SK-N-SH treated with all-trans-retinoic acid at 6 μM for 48 hours (cell line): ENCODE results near the gene BUD13.

Experiments
- ATAC-seq: fragments of 200-7000 bp; cut with Tn5 transposase; 3 replicates; pipeline ENCODE4 v1.9.1; 2020; ENCODE audit warnings: mild to moderate bottlenecking, moderate library complexity
- ARNTL ChIP-seq: fragments of 450-650 bp; formaldehyde crosslinking; IDR thresholded peaks from 2 replicates; pipeline ENCODE4 v1.5.0; 2020; ENCODE audit warnings: low read depth, mild to moderate bottlenecking, moderate library complexity, borderline replicate concordance
- BACH2 ChIP-seq: fragments of 250-450 bp; sonication (Bioruptor Pico); IDR thresholded peaks from 2 replicates; pipeline ENCODE4 v1.9.0; 2021; ENCODE audit warnings: mild to moderate bottlenecking, borderline replicate concordance
- CSDC2 ChIP-seq: fragments of 250-450 bp; sonication (Bioruptor Pico); IDR thresholded peaks from 2 replicates; pipeline ENCODE4 v1.5.0; 2020; ENCODE audit warnings: mild to moderate bottlenecking, moderate library complexity
- ESRRG ChIP-seq: fragments of 250-450 bp; sonication (Bioruptor Pico); IDR thresholded peaks from 2 replicates; pipeline ENCODE4 v1.6.1; 2021; ENCODE audit warnings: mild to moderate bottlenecking
- GLIS3 ChIP-seq: fragments of 250-450 bp; sonication (Bioruptor Pico); IDR thresholded peaks from 2 replicates; pipeline ENCODE4 v1.5.0; 2020; ENCODE audit warnings: mild to moderate bottlenecking, moderate library complexity
- OSR1 ChIP-seq: fragments of 250-450 bp; sonication (Bioruptor Pico); IDR thresholded peaks from 2 replicates; pipeline ENCODE4 v1.8.0; 2022; ENCODE audit warnings: moderate library complexity, mild to moderate bottlenecking, inconsistent platforms
- PPARA ChIP-seq: fragments of 250-450 bp; sonication (Bioruptor Pico); IDR thresholded peaks from 2 replicates; pipeline ENCODE4 v1.5.0; 2020; ENCODE audit warnings: mild to moderate bottlenecking, borderline replicate concordance
- RARB ChIP-seq: fragments of 250-450 bp; sonication (Bioruptor Pico); IDR thresholded peaks from 2 replicates; pipeline ENCODE4 v1.8.0; 2021; ENCODE audit warnings: mild to moderate bottlenecking, moderate library complexity
- SNAI2 ChIP-seq: fragments of 250-450 bp; sonication (Bioruptor Pico); IDR thresholded peaks from 2 replicates; pipeline ENCODE4 v1.5.0; 2020; ENCODE audit warnings: mild to moderate bottlenecking, moderate library complexity
- TCF4 ChIP-seq: fragments of 250-450 bp; sonication (Bioruptor Pico); IDR thresholded peaks from 2 replicates; pipeline ENCODE4 v1.8.0; 2021; ENCODE audit warnings: mild to moderate bottlenecking, moderate library complexity, borderline replicate concordance
- TOX ChIP-seq: fragments of 250-450 bp; sonication (Bioruptor Pico); IDR thresholded peaks from 2 replicates; pipeline ENCODE4 v1.8.0; 2021; ENCODE audit warnings: mild to moderate bottlenecking, moderate library complexity, borderline replicate concordance
- ZFP3 ChIP-seq: fragments of 250-450 bp; sonication (Bioruptor Pico); IDR thresholded peaks from 2 replicates; pipeline ENCODE4 v1.5.0; 2020; ENCODE audit warnings: mild to moderate bottlenecking, moderate library complexity
- ZFP30 ChIP-seq: fragments of 450-650 bp; formaldehyde crosslinking; IDR thresholded peaks from 2 replicates; pipeline ENCODE4 v1.5.0; 2022; ENCODE audit warnings: mild to moderate bottlenecking, moderate library complexity
- ZNF565 ChIP-seq: fragments of 450-650 bp; formaldehyde crosslinking; conservative IDR thresholded peaks from 2 replicates; pipeline ENCODE4 v1.5.0; 2020; ENCODE audit warnings: low read depth, mild to moderate bottlenecking, moderate library complexity
- ZNF70 ChIP-seq: fragments of 450-650 bp; formaldehyde crosslinking; IDR thresholded peaks from 2 replicates; pipeline ENCODE4 v1.5.0; 2020; ENCODE audit warnings: mild to moderate bottlenecking, moderate library complexity
- ZNF8 ChIP-seq: fragments of 450-650 bp; formaldehyde crosslinking; IDR thresholded peaks from 2 replicates; pipeline ENCODE4 v1.5.0; 2020; ENCODE audit warnings: mild to moderate bottlenecking, moderate library complexity
- TF ChIP-seq, protein P1 (sequence below): fragments of 250-450 bp; sonication (Bioruptor Pico); IDR thresholded peaks from 2 replicates; pipeline ENCODE4 v1.8.0; 2020; ENCODE audit warnings: mild to moderate bottlenecking, moderate library complexity, borderline replicate concordance
- TF ChIP-seq, protein P2 (sequence below): fragments of 250-450 bp; sonication (Bioruptor Pico); IDR thresholded peaks from 2 replicates; pipeline ENCODE4 v1.8.0; 2021; ENCODE audit warnings: low read depth, mild to moderate bottlenecking, moderate library complexity, borderline replicate concordance
- TF ChIP-seq, protein P3 (sequence below): fragments of 250-450 bp; sonication (Bioruptor Pico); IDR thresholded peaks from 2 replicates; pipeline ENCODE4 v1.5.1; 2021; ENCODE audit warnings: mild to moderate bottlenecking, moderate library complexity
- TF ChIP-seq, protein P4 (sequence below): fragments of 250-450 bp; sonication (Bioruptor Pico); IDR thresholded peaks from 2 replicates; pipeline ENCODE4 v1.5.1; 2020; ENCODE audit warnings: low read depth, mild to moderate bottlenecking, moderate library complexity

The BUD13 gene

DNA sequence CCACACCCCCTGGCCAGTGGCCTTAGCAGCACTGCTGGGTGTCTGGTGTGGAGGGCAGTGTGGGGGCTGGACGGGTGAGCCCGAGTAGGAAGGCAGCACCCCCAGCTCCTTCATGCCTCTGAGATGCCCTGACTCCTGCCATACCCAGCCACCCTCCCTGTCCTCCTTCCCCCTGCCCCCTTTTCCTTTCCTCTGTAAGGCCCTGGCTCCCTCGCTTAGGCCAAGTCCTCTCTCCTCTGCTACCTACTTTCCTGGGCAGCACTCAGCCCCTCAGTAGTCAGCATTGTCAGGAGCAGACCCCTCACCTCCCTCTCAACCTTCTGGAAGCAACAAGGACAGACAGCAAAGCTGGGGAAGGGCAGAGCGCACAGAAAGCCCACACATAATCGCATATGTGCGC is 48.0 kb downstream of the BUD13 start (continued):
- TF ChIP-seq, protein P1, sequence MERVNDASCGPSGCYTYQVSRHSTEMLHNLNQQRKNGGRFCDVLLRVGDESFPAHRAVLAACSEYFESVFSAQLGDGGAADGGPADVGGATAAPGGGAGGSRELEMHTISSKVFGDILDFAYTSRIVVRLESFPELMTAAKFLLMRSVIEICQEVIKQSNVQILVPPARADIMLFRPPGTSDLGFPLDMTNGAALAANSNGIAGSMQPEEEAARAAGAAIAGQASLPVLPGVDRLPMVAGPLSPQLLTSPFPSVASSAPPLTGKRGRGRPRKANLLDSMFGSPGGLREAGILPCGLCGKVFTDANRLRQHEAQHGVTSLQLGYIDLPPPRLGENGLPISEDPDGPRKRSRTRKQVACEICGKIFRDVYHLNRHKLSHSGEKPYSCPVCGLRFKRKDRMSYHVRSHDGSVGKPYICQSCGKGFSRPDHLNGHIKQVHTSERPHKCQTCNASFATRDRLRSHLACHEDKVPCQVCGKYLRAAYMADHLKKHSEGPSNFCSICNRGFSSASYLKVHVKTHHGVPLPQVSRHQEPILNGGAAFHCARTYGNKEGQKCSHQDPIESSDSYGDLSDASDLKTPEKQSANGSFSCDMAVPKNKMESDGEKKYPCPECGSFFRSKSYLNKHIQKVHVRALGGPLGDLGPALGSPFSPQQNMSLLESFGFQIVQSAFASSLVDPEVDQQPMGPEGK (CRISPR knock-in tag) = no peak

DNA sequence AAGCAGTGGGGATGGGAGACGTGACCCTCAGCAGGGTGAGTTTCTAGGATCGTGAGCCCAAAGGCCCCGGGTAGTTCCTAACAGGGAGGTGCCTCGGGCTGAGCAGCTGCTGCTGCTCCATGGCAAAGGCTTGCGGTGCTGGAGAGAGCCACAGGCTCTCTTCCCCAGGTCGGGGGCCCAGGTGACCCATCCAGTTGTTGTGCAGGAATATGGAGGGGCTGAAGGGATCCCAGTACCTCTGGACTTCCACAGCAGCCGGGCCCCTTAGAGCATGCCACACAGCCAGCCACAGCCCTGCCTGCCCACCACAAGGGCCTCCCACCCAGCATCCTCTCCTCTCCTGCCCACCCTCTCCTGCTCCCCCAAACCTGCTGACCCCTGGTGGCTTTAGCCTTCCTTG is 49.3 kb downstream of the BUD13 start:
- no peak for ATAC-seq
- TF ChIP-seq OSR1 (CRISPR knock-in tag) (no peak), ZNF565 (CRISPR knock-in tag) (no peak), ARNTL (CRISPR knock-in tag) (no peak), SNAI2 (CRISPR knock-in tag) (no peak), GLIS3 (CRISPR knock-in tag) (no peak), ZFP3 (CRISPR knock-in tag) (no peak), PPARA (no peak), ZNF70 (CRISPR knock-in tag) (no peak), ZFP30 (CRISPR knock-in tag) (no peak), ZNF8 (CRISPR knock-in tag) (no peak), BACH2 (CRISPR knock-in tag) (no peak), TOX (CRISPR knock-in tag) (no peak), CSDC2 (CRISPR knock-in tag) (no peak), ESRRG (CRISPR knock-in tag) (no peak), TCF4 (CRISPR knock-in tag) (no peak), RARB (CRISPR knock-in tag) (no peak)
- TF ChIP-seq, protein P2, sequence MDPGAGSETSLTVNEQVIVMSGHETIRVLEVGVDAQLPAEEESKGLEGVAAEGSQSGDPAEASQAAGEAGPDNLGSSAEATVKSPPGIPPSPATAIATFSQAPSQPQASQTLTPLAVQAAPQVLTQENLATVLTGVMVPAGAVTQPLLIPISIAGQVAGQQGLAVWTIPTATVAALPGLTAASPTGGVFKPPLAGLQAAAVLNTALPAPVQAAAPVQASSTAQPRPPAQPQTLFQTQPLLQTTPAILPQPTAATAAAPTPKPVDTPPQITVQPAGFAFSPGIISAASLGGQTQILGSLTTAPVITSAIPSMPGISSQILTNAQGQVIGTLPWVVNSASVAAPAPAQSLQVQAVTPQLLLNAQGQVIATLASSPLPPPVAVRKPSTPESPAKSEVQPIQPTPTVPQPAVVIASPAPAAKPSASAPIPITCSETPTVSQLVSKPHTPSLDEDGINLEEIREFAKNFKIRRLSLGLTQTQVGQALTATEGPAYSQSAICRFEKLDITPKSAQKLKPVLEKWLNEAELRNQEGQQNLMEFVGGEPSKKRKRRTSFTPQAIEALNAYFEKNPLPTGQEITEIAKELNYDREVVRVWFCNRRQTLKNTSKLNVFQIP (CRISPR knock-in tag) = no peak
- TF ChIP-seq, protein P3, sequence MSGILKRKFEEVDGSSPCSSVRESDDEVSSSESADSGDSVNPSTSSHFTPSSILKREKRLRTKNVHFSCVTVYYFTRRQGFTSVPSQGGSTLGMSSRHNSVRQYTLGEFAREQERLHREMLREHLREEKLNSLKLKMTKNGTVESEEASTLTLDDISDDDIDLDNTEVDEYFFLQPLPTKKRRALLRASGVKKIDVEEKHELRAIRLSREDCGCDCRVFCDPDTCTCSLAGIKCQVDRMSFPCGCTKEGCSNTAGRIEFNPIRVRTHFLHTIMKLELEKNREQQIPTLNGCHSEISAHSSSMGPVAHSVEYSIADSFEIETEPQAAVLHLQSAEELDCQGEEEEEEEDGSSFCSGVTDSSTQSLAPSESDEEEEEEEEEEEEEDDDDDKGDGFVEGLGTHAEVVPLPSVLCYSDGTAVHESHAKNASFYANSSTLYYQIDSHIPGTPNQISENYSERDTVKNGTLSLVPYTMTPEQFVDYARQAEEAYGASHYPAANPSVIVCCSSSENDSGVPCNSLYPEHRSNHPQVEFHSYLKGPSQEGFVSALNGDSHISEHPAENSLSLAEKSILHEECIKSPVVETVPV (CRISPR knock-in tag) = no peak
- TF ChIP-seq, protein P1 (CRISPR knock-in tag) = no peak
- TF ChIP-seq, protein P4, sequence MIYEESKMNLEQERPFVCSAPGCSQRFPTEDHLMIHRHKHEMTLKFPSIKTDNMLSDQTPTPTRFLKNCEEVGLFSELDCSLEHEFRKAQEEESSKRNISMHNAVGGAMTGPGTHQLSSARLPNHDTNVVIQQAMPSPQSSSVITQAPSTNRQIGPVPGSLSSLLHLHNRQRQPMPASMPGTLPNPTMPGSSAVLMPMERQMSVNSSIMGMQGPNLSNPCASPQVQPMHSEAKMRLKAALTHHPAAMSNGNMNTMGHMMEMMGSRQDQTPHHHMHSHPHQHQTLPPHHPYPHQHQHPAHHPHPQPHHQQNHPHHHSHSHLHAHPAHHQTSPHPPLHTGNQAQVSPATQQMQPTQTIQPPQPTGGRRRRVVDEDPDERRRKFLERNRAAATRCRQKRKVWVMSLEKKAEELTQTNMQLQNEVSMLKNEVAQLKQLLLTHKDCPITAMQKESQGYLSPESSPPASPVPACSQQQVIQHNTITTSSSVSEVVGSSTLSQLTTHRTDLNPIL (CRISPR knock-in tag) = no peak

DNA sequence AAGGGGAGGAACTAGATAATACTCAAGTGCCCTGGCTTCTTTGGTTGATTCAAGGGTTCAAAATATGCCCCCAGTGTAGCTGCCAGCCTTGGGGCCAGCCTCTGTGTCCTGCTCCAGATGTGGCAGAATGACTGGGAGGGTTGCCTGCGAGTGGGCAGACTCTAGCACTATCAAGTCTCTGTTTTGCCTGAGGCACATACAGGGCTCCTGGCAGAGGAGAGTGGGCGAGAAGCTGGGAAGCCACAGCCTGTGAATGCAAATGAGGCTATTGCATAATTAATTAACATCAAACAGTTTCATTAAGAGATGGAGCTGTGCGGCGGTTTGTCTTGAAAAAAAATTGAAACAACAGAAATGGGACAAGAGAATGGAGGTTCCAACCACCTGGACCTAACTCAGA is 50.8 kb downstream of the BUD13 start:
- ATAC-seq = no peak
- TF ChIP-seq ARNTL (CRISPR knock-in tag) = no peak

DNA sequence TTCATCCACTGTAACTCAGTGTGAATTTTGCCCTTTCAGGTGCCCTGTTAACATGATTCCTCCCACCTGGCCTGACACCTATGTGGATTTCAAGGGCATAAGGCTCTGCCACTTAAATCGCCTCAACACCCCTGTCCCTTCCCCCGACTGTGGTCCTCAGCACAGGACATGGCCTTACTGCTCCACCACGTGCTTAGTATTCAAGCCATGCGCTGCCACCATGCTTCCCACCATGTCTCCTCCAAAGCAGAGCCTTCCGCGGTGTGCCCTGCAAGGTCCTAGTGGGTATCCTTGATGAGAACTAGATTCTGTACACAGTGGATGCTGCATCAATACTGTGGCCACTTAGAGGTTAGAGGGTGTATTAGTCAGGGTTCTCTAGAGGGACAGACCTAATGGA is 51.9 kb downstream of the BUD13 start:
- no peak for ATAC-seq
- TF ChIP-seq CSDC2 (CRISPR knock-in tag) = no peak
- no peak for TF ChIP-seq TCF4 (CRISPR knock-in tag)
- TF ChIP-seq, all 23 proteins: peak for 0
